Measurements from ENCODE around the gene MOXD1.
A peak's percentile ranks its signal among the peaks of the same experiment; 100 is the strongest.
"Not testable (repeated sequence)": the region's sequence is repeated elsewhere in the genome, so short reads cannot be mapped to it uniquely, and the experiment has no call there.

The MOXD1 gene

GRCh38 chr6:132279592-132280139 lies 121.6 kb downstream of the MOXD1 start:
- H3K4me3 ChIP-seq (ENCODE audit: low read depth, low read length), result peak overlapping the region; percentile 42
- peak; percentile 85 for DNase-seq (ENCODE audit: low read depth, low spot score)
- in situ Hi-C loops (cut with HindIII; ENCODE audit: low sequenced_read_pairs), result loop anchor here (25.0 kb wide), 1 partner anchor 208 kb away; no protein-coding TSS in a partner anchor
- TF ChIP-seq CTCF (IDR thresholded peaks at IDR 0.05; ENCODE audit: low read depth, low read length), result peak; percentile 65

GRCh38 chr6:132275066-132275970 lies 126.0 kb downstream of the MOXD1 start:
- H3K4me3 ChIP-seq (ENCODE audit: low read depth, low read length), result no peak overlapping the region
- DNase-seq (ENCODE audit: low read depth, low spot score), result no peak
- TF ChIP-seq CTCF (IDR thresholded peaks at IDR 0.05; ENCODE audit: low read depth, low read length), result no peak
- in situ Hi-C loops (cut with HindIII; ENCODE audit: low sequenced_read_pairs), result loop anchor here (25.0 kb wide), 1 partner anchor 212 kb away; no protein-coding TSS in a partner anchor

- TF ChIP-seq CTCF (IDR thresholded peaks at IDR 0.05; ENCODE audit: low read depth, low read length), result no peak
- in situ Hi-C loops (cut with HindIII; ENCODE audit: low sequenced_read_pairs), result no loop called here
- H3K4me3 ChIP-seq (ENCODE audit: low read depth, low read length), result no peak overlapping the region
- DNase-seq (ENCODE audit: low read depth, low spot score), result no peak
Measured at GRCh38 chr6:132272776-132273175, 128.5 kb downstream of the MOXD1 start.

GRCh38 chr6:132270726-132271402 lies 130.4 kb downstream of the MOXD1 start:
- no peak overlapping the region for H3K4me3 ChIP-seq (ENCODE audit: low read depth, low read length)
- DNase-seq (ENCODE audit: low read depth, low spot score), result no peak
- in situ Hi-C loops (cut with HindIII; ENCODE audit: low sequenced_read_pairs), result no loop called here
- TF ChIP-seq CTCF (IDR thresholded peaks at IDR 0.05; ENCODE audit: low read depth, low read length), result no peak

- H3K4me3 ChIP-seq (ENCODE audit: low read depth, low read length); in situ Hi-C loops (cut with HindIII; ENCODE audit: low sequenced_read_pairs); DNase-seq (ENCODE audit: low read depth, low spot score): not testable (repeated sequence)
Measured at GRCh38 chr6:132268666-132269065, 132.6 kb downstream of the MOXD1 start.

- in situ Hi-C loops (cut with HindIII; ENCODE audit: low sequenced_read_pairs), result no loop called here
- no peak for TF ChIP-seq CTCF (IDR thresholded peaks at IDR 0.05; ENCODE audit: low read depth, low read length)
- no peak overlapping the region for H3K4me3 ChIP-seq (ENCODE audit: low read depth, low read length)
Measured at GRCh38 chr6:132268209-132268608, 133.1 kb downstream of the MOXD1 start.

More at GRCh38 chr6:132268209-132268608, 133.1 kb downstream of the MOXD1 start:
- DNase-seq (ENCODE audit: low read depth, low spot score), result no peak

All from astrocyte of the spinal cord (primary cell).